ENCODE measurements around the gene YDJC. TPM values are rescaled to one million over a fixed set of nuclear protein-coding genes. Genes with fewer than 3 reads are reported as not detected.

Gene YDJC
- total RNA-seq, 2 donors from 2014 or later, result 16.4 to 19.9 TPM

DNA sequence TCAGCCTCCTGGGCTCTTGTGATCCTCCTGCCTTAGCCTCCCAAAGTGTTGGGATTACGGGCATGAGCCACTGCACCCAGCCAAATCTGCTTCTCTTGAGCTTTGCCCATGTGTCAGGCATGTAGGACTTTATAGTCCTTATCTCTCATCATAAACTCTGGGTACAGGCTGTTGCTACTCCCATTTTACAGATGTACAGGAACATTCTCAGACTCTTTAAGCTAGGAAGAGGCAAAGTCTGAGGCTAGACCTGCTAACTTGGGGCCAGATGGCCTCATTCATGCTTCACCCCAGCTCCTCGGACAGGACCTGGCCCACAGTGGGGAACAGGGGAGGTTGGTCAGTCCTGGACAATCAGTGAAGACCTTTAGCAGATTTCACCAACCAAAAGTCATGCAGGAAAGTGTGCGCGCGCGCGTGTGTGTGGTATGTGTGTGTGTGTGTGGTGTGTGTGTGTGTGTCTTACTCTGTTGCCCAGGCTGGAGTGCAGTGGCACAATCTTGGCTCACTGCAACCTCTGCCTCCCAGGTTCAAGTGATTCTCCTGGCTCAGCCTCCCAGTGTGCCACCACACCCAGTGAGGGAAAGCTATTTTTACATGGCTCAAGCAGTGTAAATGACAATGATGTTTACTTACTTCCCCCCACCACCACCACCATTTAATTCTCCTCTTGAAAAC lies 23.8 kb downstream of the YDJC start:
- peaks cover 42% of the 10 kb centered on the region for H3K36me3 ChIP-seq (ENCODE audit: control insufficient read depth, insufficient read depth, low read length)
- no peak overlapping the region for H3K4me3 Mint-ChIP-seq
- no peaks in the 10 kb centered on the region for H3K9me3 Mint-ChIP-seq
- H3K27ac Mint-ChIP-seq, result no peak overlapping the region
- no peaks in the 10 kb centered on the region for H3K27me3 Mint-ChIP-seq (ENCODE audit: insufficient read depth)
- H3K4me3 ChIP-seq (ENCODE audit: low read length), result no peak overlapping the region
- H3K4me1 Mint-ChIP-seq, result peaks cover 3% of the 10 kb centered on the region
- no peaks in the 10 kb centered on the region for H3K27me3 ChIP-seq (ENCODE audit: control insufficient read depth, insufficient read depth, low read length, poor library complexity, severe bottlenecking)
- no peaks in the 10 kb centered on the region for H3K4me1 ChIP-seq (ENCODE audit: control insufficient read depth, insufficient read depth, low read length)
- no peaks in the 10 kb centered on the region for H3K9me3 ChIP-seq (ENCODE audit: control insufficient read depth, low read length)
- peaks cover 38% of the 10 kb centered on the region for H3K36me3 Mint-ChIP-seq (ENCODE audit: low read depth)
- no peak for DNase-seq
- TF ChIP-seq, protein P1, sequence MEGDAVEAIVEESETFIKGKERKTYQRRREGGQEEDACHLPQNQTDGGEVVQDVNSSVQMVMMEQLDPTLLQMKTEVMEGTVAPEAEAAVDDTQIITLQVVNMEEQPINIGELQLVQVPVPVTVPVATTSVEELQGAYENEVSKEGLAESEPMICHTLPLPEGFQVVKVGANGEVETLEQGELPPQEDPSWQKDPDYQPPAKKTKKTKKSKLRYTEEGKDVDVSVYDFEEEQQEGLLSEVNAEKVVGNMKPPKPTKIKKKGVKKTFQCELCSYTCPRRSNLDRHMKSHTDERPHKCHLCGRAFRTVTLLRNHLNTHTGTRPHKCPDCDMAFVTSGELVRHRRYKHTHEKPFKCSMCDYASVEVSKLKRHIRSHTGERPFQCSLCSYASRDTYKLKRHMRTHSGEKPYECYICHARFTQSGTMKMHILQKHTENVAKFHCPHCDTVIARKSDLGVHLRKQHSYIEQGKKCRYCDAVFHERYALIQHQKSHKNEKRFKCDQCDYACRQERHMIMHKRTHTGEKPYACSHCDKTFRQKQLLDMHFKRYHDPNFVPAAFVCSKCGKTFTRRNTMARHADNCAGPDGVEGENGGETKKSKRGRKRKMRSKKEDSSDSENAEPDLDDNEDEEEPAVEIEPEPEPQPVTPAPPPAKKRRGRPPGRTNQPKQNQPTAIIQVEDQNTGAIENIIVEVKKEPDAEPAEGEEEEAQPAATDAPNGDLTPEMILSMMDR (conservative IDR thresholded peaks at IDR 0.05), result no peak
- no peak overlapping the region for H3K9ac ChIP-seq (ENCODE audit: extremely low read depth, low read length, poor library complexity, severe bottlenecking)
- H3K27ac ChIP-seq (ENCODE audit: low read depth, low read length), result no peak overlapping the region
- 95 to 96% methylated on average over 2 to 7 of the region's 7 CpGs for WGBS, 2 experiments (ENCODE audit: insufficient coverage in 1 of 2, insufficient read length in 1 of 2)

DNA sequence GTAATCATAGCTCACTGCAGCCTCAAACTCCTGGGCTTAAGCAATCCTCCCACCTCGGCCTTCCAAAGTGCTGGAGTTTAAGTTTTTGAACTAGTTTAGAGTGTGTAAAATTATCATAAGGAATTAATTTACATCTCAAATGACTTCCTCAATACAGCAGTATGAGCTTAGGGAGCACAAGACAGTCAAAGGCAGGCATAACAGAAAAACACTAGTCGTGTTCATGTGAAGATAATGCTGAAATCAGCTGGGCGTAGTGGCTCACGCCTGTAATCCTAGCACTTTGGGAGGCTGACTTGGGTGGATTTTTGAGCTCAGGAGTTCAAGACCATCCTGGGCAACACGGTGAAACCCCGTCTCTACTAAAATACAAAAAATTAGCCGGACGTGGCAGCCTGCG lies 25.8 kb downstream of the YDJC start:
- TF ChIP-seq, protein P1 (conservative IDR thresholded peaks at IDR 0.05), result no peak
- H3K9me3 Mint-ChIP-seq, result no peaks in the 10 kb centered on the region
- H3K4me3 ChIP-seq (ENCODE audit: low read length), result no peak overlapping the region
- no peak overlapping the region for H3K9ac ChIP-seq (ENCODE audit: extremely low read depth, low read length, poor library complexity, severe bottlenecking)
- no peaks in the 10 kb centered on the region for H3K27me3 Mint-ChIP-seq (ENCODE audit: insufficient read depth)
- no peak overlapping the region for H3K27ac Mint-ChIP-seq
- 92% methylated on average over 8 to 9 of the region's 9 CpGs for WGBS, 2 experiments (ENCODE audit: insufficient coverage in 1 of 2, insufficient read length in 1 of 2)
- peaks cover 32% of the 10 kb centered on the region for H3K36me3 ChIP-seq (ENCODE audit: control insufficient read depth, insufficient read depth, low read length)
- DNase-seq, result no peak
- H3K9me3 ChIP-seq (ENCODE audit: control insufficient read depth, low read length), result no peaks in the 10 kb centered on the region
- H3K27ac ChIP-seq (ENCODE audit: low read depth, low read length), result no peak overlapping the region
- H3K4me3 Mint-ChIP-seq, result no peak overlapping the region
- no peaks in the 10 kb centered on the region for H3K4me1 ChIP-seq (ENCODE audit: control insufficient read depth, insufficient read depth, low read length)
- peaks cover 4% of the 10 kb centered on the region for H3K4me1 Mint-ChIP-seq
- no peaks in the 10 kb centered on the region for H3K27me3 ChIP-seq (ENCODE audit: control insufficient read depth, insufficient read depth, low read length, poor library complexity, severe bottlenecking)
- peaks cover 31% of the 10 kb centered on the region for H3K36me3 Mint-ChIP-seq (ENCODE audit: low read depth)

DNA sequence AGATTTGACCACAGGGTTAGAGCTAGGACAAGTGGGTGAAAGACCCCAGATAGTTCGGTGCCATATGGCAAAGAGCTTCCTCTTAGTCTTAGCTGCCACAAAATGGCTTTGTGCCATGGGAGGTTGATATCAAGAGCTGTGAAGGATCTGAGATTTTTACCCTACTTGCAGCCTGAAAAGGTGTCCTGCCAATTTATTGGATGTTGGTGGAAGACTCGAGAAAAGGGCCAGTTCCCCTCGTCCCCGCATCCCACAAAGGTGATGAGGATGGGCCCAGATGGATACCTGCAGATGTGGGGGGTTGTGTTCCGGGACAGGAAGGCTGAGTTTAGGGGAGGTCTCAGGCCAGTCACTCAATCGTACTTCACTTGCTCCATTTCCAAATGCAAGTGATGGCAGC lies 27.2 kb downstream of the YDJC start:
- Histone ChIP-seq H3K27me3 (ENCODE audit: control insufficient read depth, insufficient read depth, low read length, poor library complexity, severe bottlenecking) (no peaks in the 10 kb centered on the region), H3K4me1 (ENCODE audit: control insufficient read depth, insufficient read depth, low read length) (no peaks in the 10 kb centered on the region), H3K27ac (ENCODE audit: low read depth, low read length) (no peak overlapping the region), H3K36me3 (ENCODE audit: control insufficient read depth, insufficient read depth, low read length) (peaks cover 34% of the 10 kb centered on the region), H3K9ac (ENCODE audit: extremely low read depth, low read length, poor library complexity, severe bottlenecking) (no peak overlapping the region), H3K9me3 (ENCODE audit: control insufficient read depth, low read length) (no peaks in the 10 kb centered on the region), H3K4me3 (ENCODE audit: low read length) (no peak overlapping the region)
- Mint-ChIP-seq H3K36me3 (ENCODE audit: low read depth) (peaks cover 27% of the 10 kb centered on the region), H3K4me1 (peaks cover 7% of the 10 kb centered on the region), H3K27ac (no peak overlapping the region), H3K4me3 (no peak overlapping the region), H3K9me3 (no peaks in the 10 kb centered on the region), H3K27me3 (ENCODE audit: insufficient read depth) (no peaks in the 10 kb centered on the region)
- no peak for DNase-seq
- 95 to 97% methylated on average over 5 to 6 of the region's 6 CpGs for WGBS, 2 experiments (ENCODE audit: insufficient coverage in 1 of 2, insufficient read length in 1 of 2)
- TF ChIP-seq, protein P1 (conservative IDR thresholded peaks at IDR 0.05), result no peak

Measured in endodermal cell (in vitro differentiated cells).